Prostate gland (tissue), 2 donors: Measurements from ENCODE around the gene DSEL. TPM values are rescaled to one million over a fixed set of nuclear protein-coding genes. Genes with fewer than 3 reads are reported as not detected.

Experiments used
- DNase-seq: peaks from one replicate; pipeline ENCODE4 v3.0.0-alpha.2; 2019; ENCODE audit warnings: low spot score
- H3K27ac ChIP-seq, 2 donors: fragments of 200-600 bp; sonication (generic); 2 replicates each; pipeline ENCODE4 v1.5.1; 2017 to 2019
- H3K27me3 ChIP-seq: fragments of 200-600 bp; sonication (generic); replicated peaks from 2 replicates; pipeline ENCODE4 v1.5.1; 2019; ENCODE audit not compliant: insufficient read depth
- H3K36me3 ChIP-seq, 2 donors: fragments of 200-600 bp; sonication (generic); 1 replicate in 1 of 2; 2 replicates in 1 of 2; pipeline versions ENCODE4 v1.5.1 to v1.8.1; 2017 to 2019
- H3K4me1 ChIP-seq: fragments of 200-600 bp; sonication (generic); replicated peaks from 2 replicates; pipeline ENCODE4 v1.5.1; 2019
- H3K4me3 ChIP-seq, 2 donors: fragments of 200-600 bp; sonication (generic); 2 replicates each; pipeline ENCODE4 v1.5.1; 2017 to 2019
- H3K9me3 ChIP-seq: fragments of 200-600 bp; sonication (generic); 2 replicates; pipeline ENCODE4 v1.5.1; 2017
- POLR2A ChIP-seq: fragments of 450-650 bp; IDR thresholded peaks from one replicate; pipeline ENCODE4 v1.6.1; 2016; ENCODE audit warnings: antibody characterized with exemption, mild to moderate bottlenecking
- POLR2AphosphoS5 ChIP-seq: sonication (generic); formaldehyde crosslinking; IDR thresholded peaks from one replicate; pipeline ENCODE4 v1.6.1; 2017; ENCODE audit warnings: antibody characterized with exemption
- WGBS: methylation state at CpG from one replicate; pipeline ENCODE4 v1.1.5; 2018; 5-methylcytosine and 5-hydroxymethylcytosine counted together
- intact Hi-C: fragments of 100-400 bp; cut with DNase I; formaldehyde crosslinking; loops from one replicate; pipeline ENCODE4 v1.14.2; 2022
- total RNA-seq, 2 donors: library from RNA; depleted of rRNA; stranded (reverse); fragments of >200 nt; gene quantifications; one replicate each; pipeline ENCODE4 v1.1.0, GENCODE V29; 2016
- TF ChIP-seq, protein P1 (sequence below), 4 experiments: fragments of 200-600 bp in 2 of 4; fragments of 450-650 bp in 2 of 4; sonication (generic) in 2 of 4; IDR thresholded peaks; 1 replicate in 3 of 4; 2 replicates in 1 of 4; pipeline ENCODE4 v1.5.1; 2016 to 2019; ENCODE audit warnings: antibody characterized with exemption in 4 of 4, mild to moderate bottlenecking in 2 of 4, moderate library complexity in 2 of 4

The DSEL gene
- total RNA-seq, 2 donors from 2014 or later, result 5.4 to 5.7 TPM

DNA sequence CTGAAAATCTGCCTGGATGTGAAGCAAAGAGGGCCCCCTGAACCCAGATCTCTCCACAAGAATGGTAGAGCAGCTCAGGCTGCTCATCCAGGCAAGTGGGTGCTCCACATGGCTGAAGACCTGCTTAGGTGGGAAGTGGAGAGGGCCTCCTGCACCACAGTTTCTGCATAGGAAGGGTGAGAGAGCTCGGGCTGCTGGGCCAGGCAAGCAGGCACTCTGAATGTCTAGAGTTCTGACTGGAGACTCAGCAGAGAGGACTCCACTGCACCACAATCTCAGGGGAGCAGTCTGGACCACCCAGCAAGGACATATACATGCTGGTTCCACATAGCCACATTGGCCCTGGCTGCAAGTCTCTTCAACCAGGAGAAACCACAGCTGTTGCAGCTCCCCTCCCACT lies 52.0 kb downstream of the DSEL start:
- Histone ChIP-seq H3K27me3 (no peaks in the 10 kb centered on the region), H3K36me3 (no peaks in the 10 kb centered on the region), H3K4me1 (no peaks in the 10 kb centered on the region), H3K9me3 (no peaks in the 10 kb centered on the region), H3K4me3 (no peak overlapping the region), H3K27ac (no peak overlapping the region)
- 100% methylated on average over 1 of the region's 1 CpG for WGBS
- intact Hi-C loops, result no loop called here
- no peak for TF ChIP-seq POLR2AphosphoS5
- no peak for TF ChIP-seq POLR2A
- TF ChIP-seq, protein P1, sequence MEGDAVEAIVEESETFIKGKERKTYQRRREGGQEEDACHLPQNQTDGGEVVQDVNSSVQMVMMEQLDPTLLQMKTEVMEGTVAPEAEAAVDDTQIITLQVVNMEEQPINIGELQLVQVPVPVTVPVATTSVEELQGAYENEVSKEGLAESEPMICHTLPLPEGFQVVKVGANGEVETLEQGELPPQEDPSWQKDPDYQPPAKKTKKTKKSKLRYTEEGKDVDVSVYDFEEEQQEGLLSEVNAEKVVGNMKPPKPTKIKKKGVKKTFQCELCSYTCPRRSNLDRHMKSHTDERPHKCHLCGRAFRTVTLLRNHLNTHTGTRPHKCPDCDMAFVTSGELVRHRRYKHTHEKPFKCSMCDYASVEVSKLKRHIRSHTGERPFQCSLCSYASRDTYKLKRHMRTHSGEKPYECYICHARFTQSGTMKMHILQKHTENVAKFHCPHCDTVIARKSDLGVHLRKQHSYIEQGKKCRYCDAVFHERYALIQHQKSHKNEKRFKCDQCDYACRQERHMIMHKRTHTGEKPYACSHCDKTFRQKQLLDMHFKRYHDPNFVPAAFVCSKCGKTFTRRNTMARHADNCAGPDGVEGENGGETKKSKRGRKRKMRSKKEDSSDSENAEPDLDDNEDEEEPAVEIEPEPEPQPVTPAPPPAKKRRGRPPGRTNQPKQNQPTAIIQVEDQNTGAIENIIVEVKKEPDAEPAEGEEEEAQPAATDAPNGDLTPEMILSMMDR (IDR thresholded peaks at IDR 0.05), result no peak
- DNase-seq, result no peak

- no peaks in the 10 kb centered on the region for H3K4me1 ChIP-seq
- H3K27ac ChIP-seq, result no peak overlapping the region
- no peaks in the 10 kb centered on the region for H3K27me3 ChIP-seq
- no peaks in the 10 kb centered on the region for H3K9me3 ChIP-seq
- no peak for TF ChIP-seq POLR2AphosphoS5
- TF ChIP-seq, protein P1 (IDR thresholded peaks at IDR 0.05), result no peak
- TF ChIP-seq POLR2A, result no peak
- no peaks in the 10 kb centered on the region for H3K36me3 ChIP-seq
- intact Hi-C loops, result no loop called here
- H3K4me3 ChIP-seq, result no peak overlapping the region
- no peak for DNase-seq
- WGBS, result 73% methylated on average over 2 of the region's 2 CpGs
These were observed 52.7 kb downstream of the DSEL start for GRCh38 chr18:67463829-67464228.

- H3K4me3 ChIP-seq, result no peak overlapping the region
- H3K4me1 ChIP-seq, result no peaks in the 10 kb centered on the region
- intact Hi-C loops, result no loop called here
- 74% methylated on average over 3 of the region's 3 CpGs for WGBS
- TF ChIP-seq POLR2AphosphoS5 (no peak), POLR2A (no peak)
- TF ChIP-seq, protein P1 (IDR thresholded peaks at IDR 0.05), result no peak
- no peaks in the 10 kb centered on the region for H3K27me3 ChIP-seq
- H3K9me3 ChIP-seq, result no peaks in the 10 kb centered on the region
- H3K36me3 ChIP-seq, result no peaks in the 10 kb centered on the region
- H3K27ac ChIP-seq, result no peak overlapping the region
- DNase-seq, result no peak
These were observed 59.8 kb downstream of the DSEL start for GRCh38 chr18:67456711-67457110.
